ENCODE data around the gene PRIM1. TPM values are rescaled to one million over a fixed set of nuclear protein-coding genes. Genes with fewer than 3 reads are reported as not detected.
"Not testable (repeated sequence)": the region's sequence is repeated elsewhere in the genome, so short reads cannot be mapped to it uniquely, and the experiment has no call there.

The PRIM1 gene
- 13.0 TPM for polyA plus RNA-seq
- long read RNA-seq, donor 1, partial matches to known transcripts: 0 of 1 reads
- long read RNA-seq, donor 1, other reads (novel, unspliced or antisense): 0 of 1 reads
- long read RNA-seq, donor 2, partial matches to known transcripts: 0 of 2 reads
- long read RNA-seq, donor 2, other reads (novel, unspliced or antisense): 0 of 2 reads
- long read RNA-seq, donor 3: 0 reads
- long read RNA-seq, donor 4: 0 reads
- long read RNA-seq, donor 5, partial matches to known transcripts: 0 of 4 reads
- long read RNA-seq, donor 5, other reads (novel, unspliced or antisense): 0 of 4 reads
- long read RNA-seq, donor 6, partial matches to known transcripts: 0 of 1 reads
- long read RNA-seq, donor 6, other reads (novel, unspliced or antisense): 0 of 1 reads
- long read RNA-seq, donor 7, partial matches to known transcripts: 0 of 3 reads
- long read RNA-seq, donor 7, other reads (novel, unspliced or antisense): 0 of 3 reads
- long read RNA-seq, donor 8, partial matches to known transcripts: 5 of 9 reads
- long read RNA-seq, donor 8, other reads (novel, unspliced or antisense): 0 of 9 reads
- long read RNA-seq, donor 9, partial matches to known transcripts: 0 of 1 reads
- long read RNA-seq, donor 9, other reads (novel, unspliced or antisense): 0 of 1 reads
- long read RNA-seq, donor 10, partial matches to known transcripts: 0 of 2 reads
- long read RNA-seq, donor 10, other reads (novel, unspliced or antisense): 0 of 2 reads
- long read RNA-seq, donor 11, partial matches to known transcripts: 0 of 1 reads
- long read RNA-seq, donor 11, other reads (novel, unspliced or antisense): 0 of 1 reads

- Histone ChIP-seq H3K36me3 (ENCODE audit: control insufficient read depth, insufficient read depth, low read length) (peaks cover 2% of the 10 kb centered on the region), H3K4me1 (ENCODE audit: control insufficient read depth, insufficient read depth, low read length) (no peaks in the 10 kb centered on the region), H3K27me3 (ENCODE audit: control insufficient read depth, insufficient read depth, low read length) (no peaks in the 10 kb centered on the region), H3K27ac (ENCODE audit: low read length) (peak within 1 kb of the TSS; percentile 53), H3K4me3 (ENCODE audit: low read length) (peak within 1 kb of the TSS; percentile 74), H3K9me3 (ENCODE audit: control insufficient read depth, low read depth, low read length) (no peaks in the 10 kb centered on the region)
- 0% methylated on average over 1 of the region's 64 CpGs for WGBS (ENCODE audit: insufficient coverage, low lambda C conversion rate)
- DNase-seq: peak; percentile 71 to 85
Measured at GRCh38 chr12:56751712-56752598, at the start of gene PRIM1. PRIM1 (minus strand) TSS chr12:56752323; CDS start chr12:56752298, 25 bp downstream.

DNA sequence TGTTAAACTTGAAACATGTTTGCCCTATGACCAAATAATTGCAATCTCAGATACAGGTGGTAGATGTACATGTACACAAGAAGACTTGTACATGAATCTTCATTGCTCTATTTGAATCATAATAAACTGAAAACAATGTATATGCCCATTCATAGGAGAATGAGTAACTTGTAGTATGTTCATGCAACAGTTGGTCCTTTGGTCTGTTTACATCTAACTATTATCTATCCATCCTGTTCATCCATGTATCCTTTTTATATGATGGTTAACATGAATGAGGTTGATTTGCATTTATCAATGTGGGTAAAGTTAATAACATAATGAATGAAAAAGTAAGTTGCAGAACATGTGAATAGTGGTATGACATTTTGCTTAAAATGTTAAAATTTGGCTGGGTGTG lies 48.1 kb upstream of the PRIM1 start:
- Histone ChIP-seq H3K27ac (ENCODE audit: low read length) (no peak overlapping the region), H3K4me1 (ENCODE audit: control insufficient read depth, insufficient read depth, low read length) (no peaks in the 10 kb centered on the region), H3K9me3 (ENCODE audit: control insufficient read depth, low read depth, low read length) (peaks cover 4% of the 10 kb centered on the region), H3K4me3 (ENCODE audit: low read length) (no peak overlapping the region), H3K27me3 (ENCODE audit: control insufficient read depth, insufficient read depth, low read length) (no peaks in the 10 kb centered on the region), H3K36me3 (ENCODE audit: control insufficient read depth, insufficient read depth, low read length) (no peaks in the 10 kb centered on the region)
- DNase-seq: no peak

DNA sequence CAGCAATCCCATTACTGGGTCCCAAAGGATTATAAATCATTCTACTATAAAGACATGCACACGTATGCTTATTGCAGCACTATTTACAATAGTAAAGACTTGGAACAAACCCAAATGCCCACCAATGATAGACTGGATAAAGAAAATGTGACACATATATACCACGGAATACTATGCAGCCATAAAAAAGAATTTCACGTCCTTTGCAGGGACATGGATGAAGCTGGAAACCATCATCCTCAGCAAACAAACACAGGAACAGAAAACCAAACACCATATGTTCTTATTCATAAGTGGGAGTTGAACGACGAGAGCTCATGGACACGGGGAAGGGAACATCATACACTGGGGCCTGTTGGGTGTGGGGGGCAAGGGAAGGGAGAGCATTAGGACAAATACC lies 47.2 kb upstream of the PRIM1 start:
- not testable (repeated sequence) for H3K27me3 ChIP-seq (ENCODE audit: control insufficient read depth, insufficient read depth, low read length); DNase-seq; H3K4me3 ChIP-seq (ENCODE audit: low read length); H3K9me3 ChIP-seq (ENCODE audit: control insufficient read depth, low read depth, low read length); H3K36me3 ChIP-seq (ENCODE audit: control insufficient read depth, insufficient read depth, low read length); H3K4me1 ChIP-seq (ENCODE audit: control insufficient read depth, insufficient read depth, low read length); H3K27ac ChIP-seq (ENCODE audit: low read length)
- WGBS (ENCODE audit: insufficient coverage, low lambda C conversion rate): no CpG with 5 or more reads among the region's 6 CpGs

DNA sequence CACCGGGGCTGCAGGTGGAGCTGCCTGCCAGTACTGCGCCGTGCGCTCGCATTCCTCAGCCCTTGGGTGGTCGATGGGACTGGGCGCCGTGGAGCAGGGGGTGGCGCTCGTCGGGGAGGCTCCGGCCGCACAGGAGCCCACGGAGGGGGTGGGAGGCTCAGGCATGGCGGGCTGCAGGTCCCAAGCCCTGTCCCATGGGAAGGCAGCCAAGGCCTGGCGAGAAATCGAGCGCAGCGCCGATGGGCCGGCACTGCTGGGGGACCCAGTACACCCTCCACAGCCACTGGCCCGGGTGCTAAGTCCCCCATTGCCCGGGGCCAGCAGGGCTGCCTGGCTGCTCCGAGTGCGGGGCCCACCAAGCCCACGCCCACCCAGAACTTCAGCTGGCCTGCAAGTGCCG lies 43.7 kb upstream of the PRIM1 start:
- H3K4me3 ChIP-seq (ENCODE audit: low read length); H3K36me3 ChIP-seq (ENCODE audit: control insufficient read depth, insufficient read depth, low read length); H3K27me3 ChIP-seq (ENCODE audit: control insufficient read depth, insufficient read depth, low read length); H3K9me3 ChIP-seq (ENCODE audit: control insufficient read depth, low read depth, low read length); H3K4me1 ChIP-seq (ENCODE audit: control insufficient read depth, insufficient read depth, low read length); DNase-seq; H3K27ac ChIP-seq (ENCODE audit: low read length): not testable (repeated sequence)
- WGBS (ENCODE audit: insufficient coverage, low lambda C conversion rate): no CpG with 5 or more reads among the region's 27 CpGs

GRCh38 chr12:56795046-56795562 lies 43.0 kb upstream of the PRIM1 start:
- not testable (repeated sequence) for DNase-seq; H3K4me3 ChIP-seq (ENCODE audit: low read length)
- WGBS (ENCODE audit: insufficient coverage, low lambda C conversion rate): 70% methylated on average over 4 of the region's 13 CpGs

DNA sequence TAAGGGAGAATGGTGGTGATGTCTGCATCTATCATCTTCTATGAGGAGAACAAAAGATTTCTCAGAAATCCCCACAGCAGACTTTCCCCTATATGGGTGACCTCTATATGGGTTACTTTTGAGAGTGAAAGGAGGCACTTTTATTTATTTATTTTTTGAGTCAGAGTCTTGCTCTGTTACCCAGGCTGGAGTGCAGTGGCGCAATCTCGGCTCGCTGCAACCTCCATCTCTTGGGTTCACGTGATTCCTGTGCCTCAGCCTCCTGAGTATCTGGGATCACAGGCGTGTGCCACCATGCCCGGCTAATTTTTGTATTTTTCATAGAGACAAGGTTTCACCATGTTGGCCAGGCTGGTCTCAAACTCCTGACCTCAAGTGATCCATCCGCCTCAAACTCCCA lies 41.0 kb upstream of the PRIM1 start:
- WGBS (ENCODE audit: insufficient coverage, low lambda C conversion rate): no CpG with 5 or more reads among the region's 7 CpGs
- not testable (repeated sequence) for H3K36me3 ChIP-seq (ENCODE audit: control insufficient read depth, insufficient read depth, low read length); H3K4me1 ChIP-seq (ENCODE audit: control insufficient read depth, insufficient read depth, low read length); H3K27me3 ChIP-seq (ENCODE audit: control insufficient read depth, insufficient read depth, low read length); DNase-seq; H3K4me3 ChIP-seq (ENCODE audit: low read length); H3K27ac ChIP-seq (ENCODE audit: low read length)
- H3K9me3 ChIP-seq (ENCODE audit: control insufficient read depth, low read depth, low read length): peaks cover 16% of the 10 kb centered on the region

More at GRCh38 chr12:56795046-56795562, 43.0 kb upstream of the PRIM1 start:
- H3K36me3 ChIP-seq (ENCODE audit: control insufficient read depth, insufficient read depth, low read length); H3K27me3 ChIP-seq (ENCODE audit: control insufficient read depth, insufficient read depth, low read length); H3K27ac ChIP-seq (ENCODE audit: low read length); H3K4me1 ChIP-seq (ENCODE audit: control insufficient read depth, insufficient read depth, low read length): not testable (repeated sequence)
- peaks cover 10% of the 10 kb centered on the region for H3K9me3 ChIP-seq (ENCODE audit: control insufficient read depth, low read depth, low read length)

- H3K4me3 ChIP-seq (ENCODE audit: low read length): no peak overlapping the region
- no peaks in the 10 kb centered on the region for H3K36me3 ChIP-seq (ENCODE audit: control insufficient read depth, insufficient read depth, low read length)
- no peak for DNase-seq
- 96% methylated on average over 2 of the region's 2 CpGs for WGBS (ENCODE audit: insufficient coverage, low lambda C conversion rate)
- H3K27me3 ChIP-seq (ENCODE audit: control insufficient read depth, insufficient read depth, low read length): no peaks in the 10 kb centered on the region
- no peaks in the 10 kb centered on the region for H3K4me1 ChIP-seq (ENCODE audit: control insufficient read depth, insufficient read depth, low read length)
- peaks cover 16% of the 10 kb centered on the region for H3K9me3 ChIP-seq (ENCODE audit: control insufficient read depth, low read depth, low read length)
- H3K27ac ChIP-seq (ENCODE audit: low read length): no peak overlapping the region
Measured at GRCh38 chr12:56792678-56793077, 40.6 kb upstream of the PRIM1 start.

DNA sequence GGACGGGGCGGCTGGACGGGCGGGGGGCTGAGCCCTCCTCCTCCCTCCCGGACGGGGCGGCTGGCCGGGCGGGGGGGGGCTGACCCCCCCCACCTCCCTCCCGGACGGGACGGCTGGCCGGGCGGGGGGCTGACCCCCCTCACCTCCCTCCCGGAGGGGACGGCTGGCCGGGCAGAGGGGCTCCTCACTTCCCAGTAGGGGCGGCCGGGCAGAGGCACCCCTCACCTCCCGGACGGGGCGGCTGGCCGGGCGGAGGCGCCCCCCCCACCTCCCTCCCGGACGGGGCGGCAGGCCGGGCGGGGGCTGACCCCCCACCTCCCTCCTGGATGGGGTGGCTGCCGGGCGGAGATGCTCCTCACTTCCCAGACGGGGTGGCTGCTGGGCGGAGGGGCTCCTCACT lies 37.3 kb upstream of the PRIM1 start:
- not testable (repeated sequence) for H3K4me1 ChIP-seq (ENCODE audit: control insufficient read depth, insufficient read depth, low read length); H3K27me3 ChIP-seq (ENCODE audit: control insufficient read depth, insufficient read depth, low read length); DNase-seq; H3K36me3 ChIP-seq (ENCODE audit: control insufficient read depth, insufficient read depth, low read length); H3K4me3 ChIP-seq (ENCODE audit: low read length); H3K27ac ChIP-seq (ENCODE audit: low read length)
- peaks cover 16% of the 10 kb centered on the region for H3K9me3 ChIP-seq (ENCODE audit: control insufficient read depth, low read depth, low read length)
- no CpG with 5 or more reads among the region's 34 CpGs for WGBS (ENCODE audit: insufficient coverage, low lambda C conversion rate)

DNA sequence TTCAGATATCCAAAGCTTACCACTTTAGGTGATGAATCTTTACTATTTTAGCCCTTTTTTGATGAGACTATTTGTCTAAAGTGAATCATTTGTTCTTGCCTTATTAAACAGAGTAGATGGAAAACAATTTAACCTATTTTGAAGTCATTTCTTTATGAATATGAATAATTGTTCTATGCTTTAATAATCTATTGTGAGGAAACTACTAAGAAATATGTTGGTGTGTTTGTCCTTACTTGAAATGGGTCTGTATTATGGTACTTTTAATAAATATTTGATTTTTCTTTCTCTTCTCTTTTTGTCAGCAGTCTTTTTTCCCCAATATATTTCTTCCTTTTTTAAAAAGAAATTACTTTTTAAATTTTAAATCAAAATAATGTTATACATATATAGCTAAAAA lies 35.4 kb upstream of the PRIM1 start:
- Histone ChIP-seq H3K4me3 (ENCODE audit: low read length) (no peak overlapping the region), H3K36me3 (ENCODE audit: control insufficient read depth, insufficient read depth, low read length) (no peaks in the 10 kb centered on the region), H3K27me3 (ENCODE audit: control insufficient read depth, insufficient read depth, low read length) (no peaks in the 10 kb centered on the region), H3K9me3 (ENCODE audit: control insufficient read depth, low read depth, low read length) (peaks cover 17% of the 10 kb centered on the region), H3K4me1 (ENCODE audit: control insufficient read depth, insufficient read depth, low read length) (no peaks in the 10 kb centered on the region), H3K27ac (ENCODE audit: low read length) (no peak overlapping the region)
- no peak for DNase-seq

DNA sequence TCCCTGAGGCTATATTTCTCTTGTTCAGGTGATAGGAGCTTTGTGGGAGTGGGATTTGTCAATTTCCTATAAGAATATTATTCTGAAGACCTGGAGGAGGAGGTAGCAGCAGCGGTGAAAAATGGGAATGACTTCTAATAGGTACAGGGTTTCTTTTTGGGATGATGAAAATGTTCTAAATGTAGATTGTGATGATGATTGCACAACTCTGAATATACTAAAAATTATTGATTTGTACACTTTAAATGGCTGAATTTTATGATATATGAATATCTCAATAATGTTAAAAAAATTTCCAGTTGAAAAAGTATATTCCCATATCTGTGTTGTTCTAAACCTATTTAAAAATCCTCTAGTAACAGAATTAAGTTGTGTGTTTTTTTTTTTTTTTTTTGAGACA lies 33.8 kb upstream of the PRIM1 start:
- 100% methylated on average over 1 of the region's 1 CpG for WGBS (ENCODE audit: insufficient coverage, low lambda C conversion rate)
- DNase-seq: no peak
- Histone ChIP-seq H3K4me3 (ENCODE audit: low read length) (no peak overlapping the region), H3K27ac (ENCODE audit: low read length) (no peak overlapping the region), H3K36me3 (ENCODE audit: control insufficient read depth, insufficient read depth, low read length) (no peaks in the 10 kb centered on the region), H3K4me1 (ENCODE audit: control insufficient read depth, insufficient read depth, low read length) (no peaks in the 10 kb centered on the region), H3K9me3 (ENCODE audit: control insufficient read depth, low read depth, low read length) (peaks cover 17% of the 10 kb centered on the region), H3K27me3 (ENCODE audit: control insufficient read depth, insufficient read depth, low read length) (no peaks in the 10 kb centered on the region)

All from large intestine (tissue), 12 donors.